ENCODE measurements around the gene KCNQ4.

The KCNQ4 gene

DNA sequence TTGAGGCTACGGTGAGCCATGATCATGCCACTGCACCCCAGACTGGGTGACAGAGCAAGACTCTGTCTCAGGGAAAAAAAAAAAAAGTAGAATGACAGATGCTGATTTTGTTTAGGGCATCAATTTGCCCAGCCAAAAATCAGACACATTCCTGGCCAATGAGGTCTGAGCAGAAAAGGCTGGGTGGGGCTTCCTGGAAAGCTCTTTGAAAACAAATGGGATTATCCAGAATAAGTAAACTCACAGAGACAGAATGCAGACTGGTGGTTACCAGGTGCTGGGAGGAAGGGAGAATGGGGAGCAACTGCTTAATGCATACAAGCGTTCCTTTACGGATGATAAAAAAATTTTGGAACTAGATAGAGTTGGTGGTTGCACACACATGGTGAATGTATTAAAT, 88.7 kb downstream of the KCNQ4 start:
- no peak overlapping the region for H3K4me3 Mint-ChIP-seq
- peaks cover 26% of the 10 kb centered on the region for H3K9me3 Mint-ChIP-seq
- H3K27me3 Mint-ChIP-seq (ENCODE audit: low read depth), result no peaks in the 10 kb centered on the region
- no peak overlapping the region for H3K27ac Mint-ChIP-seq
- peaks cover 16% of the 10 kb centered on the region for H3K36me3 Mint-ChIP-seq (ENCODE audit: low read depth)
- H3K4me1 Mint-ChIP-seq (ENCODE audit: low read depth), result peaks cover 45% of the 10 kb centered on the region

DNA sequence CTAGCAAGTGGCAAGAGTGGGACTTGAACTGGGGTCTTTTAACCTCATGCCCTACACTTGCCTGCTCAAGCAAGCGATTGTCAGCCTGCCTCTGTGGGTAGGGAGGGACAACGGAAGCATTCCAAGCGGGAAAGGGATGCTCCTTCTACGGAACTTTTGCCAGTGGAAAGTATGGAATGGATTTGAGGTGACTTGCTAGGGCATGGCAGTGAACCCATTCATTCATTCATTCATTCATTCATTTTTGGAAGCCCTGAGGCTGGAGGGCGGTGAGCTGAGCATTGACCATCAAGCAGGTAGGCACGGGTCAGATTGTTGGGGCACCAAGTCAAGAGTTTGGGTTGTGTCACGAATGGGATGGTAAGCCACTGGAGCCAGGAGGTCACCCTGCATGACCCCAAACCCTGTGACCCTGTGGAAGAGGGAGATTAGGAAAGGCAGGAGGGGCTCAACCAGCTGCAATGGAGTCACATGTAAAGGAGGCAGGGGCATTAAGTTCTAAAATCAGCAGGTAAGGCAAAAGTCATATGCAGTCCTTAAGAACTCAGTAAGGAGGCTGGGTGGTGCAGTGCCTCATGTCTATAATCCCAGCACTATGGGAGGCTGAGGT, 90.4 kb downstream of the KCNQ4 start:
- peaks cover 17% of the 10 kb centered on the region for H3K36me3 Mint-ChIP-seq (ENCODE audit: low read depth)
- no peaks in the 10 kb centered on the region for H3K27me3 Mint-ChIP-seq (ENCODE audit: low read depth)
- peaks cover 45% of the 10 kb centered on the region for H3K4me1 Mint-ChIP-seq (ENCODE audit: low read depth)
- H3K27ac Mint-ChIP-seq, result peak overlapping the region; percentile 12
- H3K9me3 Mint-ChIP-seq, result peaks cover 26% of the 10 kb centered on the region
- no peak overlapping the region for H3K4me3 Mint-ChIP-seq

DNA sequence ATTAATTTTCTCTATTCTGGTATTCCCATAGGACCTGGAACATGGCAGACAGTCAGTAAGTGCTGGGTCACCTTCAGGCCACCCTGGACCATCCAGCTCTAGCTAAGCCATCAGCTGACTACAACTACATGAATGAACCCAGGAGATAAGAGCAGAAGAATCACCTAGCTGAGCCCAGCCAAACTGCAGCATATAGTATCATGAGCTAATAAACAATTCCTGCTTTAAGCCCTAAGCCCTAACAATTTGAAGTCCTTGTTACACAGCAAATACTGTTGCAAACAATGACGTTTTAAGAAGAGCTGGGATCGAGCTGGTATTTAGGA, 92.8 kb downstream of the KCNQ4 start:
- Mint-ChIP-seq H3K36me3 (ENCODE audit: low read depth) (peaks cover 15% of the 10 kb centered on the region), H3K9me3 (peaks cover 14% of the 10 kb centered on the region), H3K27ac (peak overlapping the region; percentile 89), H3K4me3 (no peak overlapping the region), H3K27me3 (ENCODE audit: low read depth) (no peaks in the 10 kb centered on the region), H3K4me1 (ENCODE audit: low read depth) (peaks cover 42% of the 10 kb centered on the region)

DNA sequence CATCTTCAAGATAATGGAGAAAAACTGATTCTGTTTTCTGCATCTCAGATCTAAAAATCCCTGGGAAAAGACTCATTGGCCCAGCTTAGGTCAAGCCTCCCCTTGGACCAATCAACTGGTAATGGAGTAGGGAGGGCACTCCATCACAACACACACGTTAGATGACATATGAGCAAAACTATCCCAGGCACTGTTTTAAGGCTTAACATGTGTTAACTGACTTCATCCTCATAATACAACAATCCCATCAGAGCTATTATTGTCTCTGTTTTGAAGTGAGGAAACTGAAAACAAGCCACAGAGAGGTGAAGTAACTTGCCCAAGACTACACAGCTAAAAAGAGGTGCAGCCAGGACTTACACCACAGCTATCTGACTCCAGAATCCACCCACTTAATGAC, 93.3 kb downstream of the KCNQ4 start:
- Mint-ChIP-seq H3K9me3 (peaks cover 14% of the 10 kb centered on the region), H3K4me1 (ENCODE audit: low read depth) (peaks cover 42% of the 10 kb centered on the region), H3K27ac (peak overlapping the region; percentile 49), H3K27me3 (ENCODE audit: low read depth) (no peaks in the 10 kb centered on the region), H3K4me3 (no peak overlapping the region), H3K36me3 (ENCODE audit: low read depth) (peaks cover 15% of the 10 kb centered on the region)

- peaks cover 39% of the 10 kb centered on the region for H3K4me1 Mint-ChIP-seq (ENCODE audit: low read depth)
- H3K27ac Mint-ChIP-seq, result no peak overlapping the region
- H3K36me3 Mint-ChIP-seq (ENCODE audit: low read depth), result peaks cover 15% of the 10 kb centered on the region
Observed at GRCh38 chr1:40877698-40878097, 94.1 kb downstream of the KCNQ4 start.

GRCh38 chr1:40878906-40879305, 95.3 kb downstream of the KCNQ4 start:
- H3K4me3 Mint-ChIP-seq, result no peak overlapping the region
- peaks cover 15% of the 10 kb centered on the region for H3K36me3 Mint-ChIP-seq (ENCODE audit: low read depth)
- H3K9me3 Mint-ChIP-seq, result peaks cover 14% of the 10 kb centered on the region
- peaks cover 8% of the 10 kb centered on the region for H3K27me3 Mint-ChIP-seq (ENCODE audit: low read depth)
- peaks cover 32% of the 10 kb centered on the region for H3K4me1 Mint-ChIP-seq (ENCODE audit: low read depth)
- H3K27ac Mint-ChIP-seq, result no peak overlapping the region

More at GRCh38 chr1:40877698-40878097, 94.1 kb downstream of the KCNQ4 start:
- H3K27me3 Mint-ChIP-seq (ENCODE audit: low read depth), result no peaks in the 10 kb centered on the region
- no peak overlapping the region for H3K4me3 Mint-ChIP-seq
- peaks cover 14% of the 10 kb centered on the region for H3K9me3 Mint-ChIP-seq

DNA sequence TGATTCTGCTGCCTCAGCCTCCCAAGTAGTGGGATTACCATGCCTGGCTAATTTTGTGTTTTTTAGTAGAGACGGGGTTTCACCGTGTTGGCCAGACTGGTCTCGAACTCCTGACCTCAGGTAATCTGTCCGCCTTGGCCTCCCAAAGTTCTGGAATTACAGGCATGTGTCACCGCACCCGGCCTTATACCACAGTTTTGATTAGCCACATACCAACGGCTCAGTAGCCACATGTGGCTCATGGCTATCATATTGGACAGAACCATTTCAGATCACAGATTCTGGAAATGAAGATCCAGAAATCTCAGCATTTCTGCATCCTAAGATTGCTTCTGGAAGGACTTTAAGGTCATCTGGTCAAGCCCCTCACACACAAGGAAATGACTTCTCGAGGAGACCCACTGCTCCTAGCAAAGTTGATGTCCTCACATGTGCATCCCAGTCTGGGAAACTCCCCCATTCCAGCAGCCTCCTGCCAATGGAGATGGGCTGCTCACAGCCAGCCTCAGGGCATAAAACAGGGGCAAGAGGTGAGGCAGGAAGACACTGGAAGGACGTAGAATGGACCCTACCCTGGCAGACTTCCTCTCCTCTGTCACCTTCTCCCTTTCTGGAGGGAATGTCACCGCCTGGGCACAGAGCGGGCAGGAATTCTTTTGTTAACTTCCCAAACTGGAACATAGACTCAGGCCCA, 96.0 kb downstream of the KCNQ4 start:
- Mint-ChIP-seq H3K36me3 (ENCODE audit: low read depth) (peaks cover 15% of the 10 kb centered on the region), H3K9me3 (peaks cover 14% of the 10 kb centered on the region), H3K4me1 (ENCODE audit: low read depth) (peaks cover 29% of the 10 kb centered on the region), H3K27ac (no peak overlapping the region), H3K27me3 (ENCODE audit: low read depth) (peaks cover 12% of the 10 kb centered on the region), H3K4me3 (no peak overlapping the region)

- Mint-ChIP-seq H3K36me3 (ENCODE audit: low read depth) (peaks cover 11% of the 10 kb centered on the region), H3K4me3 (no peak overlapping the region), H3K27ac (no peak overlapping the region), H3K9me3 (peaks cover 10% of the 10 kb centered on the region), H3K27me3 (ENCODE audit: low read depth) (peaks cover 24% of the 10 kb centered on the region), H3K4me1 (ENCODE audit: low read depth) (peaks cover 19% of the 10 kb centered on the region)
Observed at GRCh38 chr1:40880813-40881549, 97.4 kb downstream of the KCNQ4 start.

DNA sequence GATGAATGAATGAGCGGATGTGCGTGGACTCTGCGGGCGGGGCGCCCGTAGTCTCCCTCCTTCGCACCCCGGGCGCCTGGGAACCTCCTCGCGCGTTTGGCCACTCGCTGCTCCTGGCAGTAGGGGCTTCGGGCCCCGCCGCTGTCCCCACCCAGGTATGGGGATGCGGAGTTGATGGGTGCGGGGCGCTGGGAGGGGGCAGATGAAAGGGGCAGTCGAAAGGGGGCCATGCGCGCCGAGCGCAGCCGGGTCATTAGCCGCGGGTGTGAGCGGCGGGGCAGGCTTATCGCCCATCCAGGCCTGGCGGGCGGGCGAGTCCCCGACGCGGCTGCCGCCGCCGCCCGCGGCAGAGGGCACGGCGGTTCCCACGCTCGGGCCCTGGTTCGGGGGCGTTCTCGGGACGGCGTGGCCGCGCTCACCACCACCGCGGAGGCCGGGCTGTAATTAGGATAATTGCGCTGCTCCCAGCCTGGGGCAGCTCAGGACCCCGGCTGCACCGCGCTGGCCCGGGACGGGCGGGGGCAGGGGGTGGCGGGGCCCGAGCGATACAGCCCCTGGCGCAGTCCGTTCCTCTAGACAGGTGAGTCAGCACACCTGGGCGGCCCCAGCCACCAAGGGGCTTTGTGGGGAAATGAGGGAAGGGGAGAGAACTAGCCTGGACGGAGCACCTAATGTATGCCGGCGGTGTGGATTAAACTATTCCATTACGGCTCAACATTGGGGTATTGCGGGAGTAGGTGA, 100.6 kb downstream of the KCNQ4 start:
- Mint-ChIP-seq H3K27ac (no peak overlapping the region), H3K9me3 (no peaks in the 10 kb centered on the region), H3K4me3 (peak overlapping the region; percentile 5), H3K4me1 (ENCODE audit: low read depth) (peaks cover 5% of the 10 kb centered on the region), H3K36me3 (ENCODE audit: low read depth) (no peaks in the 10 kb centered on the region), H3K27me3 (ENCODE audit: low read depth) (peaks cover 53% of the 10 kb centered on the region)

DNA sequence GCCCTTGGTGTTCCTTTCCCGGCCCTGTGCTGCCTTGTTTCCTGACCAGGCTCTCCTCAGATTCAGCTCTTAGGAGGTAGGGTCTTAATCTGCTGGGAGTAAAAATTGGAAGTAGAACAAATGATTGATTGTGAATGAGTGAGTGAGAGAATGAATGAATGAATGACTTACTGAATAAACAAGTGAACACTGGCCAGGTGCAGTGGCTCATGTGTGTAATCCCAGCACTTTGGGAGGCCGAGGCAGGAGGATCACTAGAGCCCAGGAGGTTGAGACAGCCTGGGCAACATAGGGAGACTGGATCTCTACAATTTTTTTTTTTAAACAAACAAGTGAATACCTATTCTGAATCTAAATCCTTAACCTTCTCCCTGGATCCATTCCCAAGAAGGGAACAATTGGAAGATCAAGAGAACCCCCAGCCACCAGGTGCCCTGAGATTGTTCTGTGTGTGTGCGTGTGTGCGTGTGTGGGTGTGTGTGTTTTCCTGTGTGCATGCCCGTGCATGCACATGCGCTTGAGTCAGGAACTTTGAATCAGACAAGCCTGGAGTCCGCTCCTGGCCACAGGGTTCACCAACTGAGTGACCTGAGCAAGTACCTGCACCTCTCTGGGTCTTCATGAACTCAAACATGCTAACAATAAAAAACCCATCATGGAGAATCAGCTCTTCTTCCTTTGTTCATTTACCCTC, 102.9 kb downstream of the KCNQ4 start:
- Mint-ChIP-seq H3K4me3 (no peak overlapping the region), H3K27ac (no peak overlapping the region), H3K4me1 (ENCODE audit: low read depth) (peaks cover 5% of the 10 kb centered on the region), H3K36me3 (ENCODE audit: low read depth) (no peaks in the 10 kb centered on the region), H3K27me3 (ENCODE audit: low read depth) (peaks cover 60% of the 10 kb centered on the region), H3K9me3 (no peaks in the 10 kb centered on the region)

GRCh38 chr1:40887012-40887378, 103.4 kb downstream of the KCNQ4 start:
- Mint-ChIP-seq H3K27ac (no peak overlapping the region), H3K4me1 (ENCODE audit: low read depth) (peaks cover 5% of the 10 kb centered on the region), H3K9me3 (no peaks in the 10 kb centered on the region), H3K36me3 (ENCODE audit: low read depth) (no peaks in the 10 kb centered on the region), H3K4me3 (no peak overlapping the region), H3K27me3 (ENCODE audit: low read depth) (peaks cover 60% of the 10 kb centered on the region)

DNA sequence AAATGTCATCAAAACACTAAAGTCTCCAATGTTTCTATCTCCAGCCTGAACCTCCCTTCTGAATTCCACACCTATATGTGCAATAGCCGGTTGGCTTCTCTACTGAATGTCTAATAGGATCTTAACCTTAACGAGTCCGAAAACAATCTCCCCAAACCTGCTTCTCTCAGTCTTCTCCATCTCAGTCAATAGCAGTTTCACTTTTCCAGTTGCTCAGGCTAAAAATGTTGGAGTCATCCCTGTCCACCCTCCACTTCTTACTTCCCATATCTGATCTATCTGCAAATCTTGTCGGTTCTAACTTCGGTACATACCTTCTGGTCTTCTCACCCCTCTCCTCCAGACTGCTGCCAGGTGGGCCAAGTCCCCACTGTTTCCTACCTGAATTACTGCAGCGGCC, 104.1 kb downstream of the KCNQ4 start:
- Mint-ChIP-seq H3K4me3 (no peak overlapping the region), H3K36me3 (ENCODE audit: low read depth) (no peaks in the 10 kb centered on the region), H3K27ac (no peak overlapping the region), H3K9me3 (no peaks in the 10 kb centered on the region), H3K27me3 (ENCODE audit: low read depth) (peaks cover 60% of the 10 kb centered on the region), H3K4me1 (ENCODE audit: low read depth) (peaks cover 5% of the 10 kb centered on the region)
